ENCODE results near the gene ACTG1.

GRCh38 chr17:81464586-81464985 is 48.0 kb downstream of the ACTG1 start:
- TF ChIP-seq, protein P1, sequence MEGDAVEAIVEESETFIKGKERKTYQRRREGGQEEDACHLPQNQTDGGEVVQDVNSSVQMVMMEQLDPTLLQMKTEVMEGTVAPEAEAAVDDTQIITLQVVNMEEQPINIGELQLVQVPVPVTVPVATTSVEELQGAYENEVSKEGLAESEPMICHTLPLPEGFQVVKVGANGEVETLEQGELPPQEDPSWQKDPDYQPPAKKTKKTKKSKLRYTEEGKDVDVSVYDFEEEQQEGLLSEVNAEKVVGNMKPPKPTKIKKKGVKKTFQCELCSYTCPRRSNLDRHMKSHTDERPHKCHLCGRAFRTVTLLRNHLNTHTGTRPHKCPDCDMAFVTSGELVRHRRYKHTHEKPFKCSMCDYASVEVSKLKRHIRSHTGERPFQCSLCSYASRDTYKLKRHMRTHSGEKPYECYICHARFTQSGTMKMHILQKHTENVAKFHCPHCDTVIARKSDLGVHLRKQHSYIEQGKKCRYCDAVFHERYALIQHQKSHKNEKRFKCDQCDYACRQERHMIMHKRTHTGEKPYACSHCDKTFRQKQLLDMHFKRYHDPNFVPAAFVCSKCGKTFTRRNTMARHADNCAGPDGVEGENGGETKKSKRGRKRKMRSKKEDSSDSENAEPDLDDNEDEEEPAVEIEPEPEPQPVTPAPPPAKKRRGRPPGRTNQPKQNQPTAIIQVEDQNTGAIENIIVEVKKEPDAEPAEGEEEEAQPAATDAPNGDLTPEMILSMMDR (conservative IDR thresholded peaks at IDR 0.05): no peak
- TF ChIP-seq ZFX (IDR thresholded peaks at IDR 0.05): no peak
